T47D (cell line): ENCODE results near the gene MBOAT7.

Experiments used
- DNase-seq, 2 experiments: peaks; one replicate each; pipeline versions ENCODE4 v3.0.0 to v3.0.0-alpha.2; 2011 to 2012; ENCODE audit warnings: low read depth in 1 of 2, low spot score in 1 of 2
- JUND ChIP-seq: IDR thresholded peaks from 2 replicates; pipeline ENCODE4 v1.6.1; 2012; ENCODE audit warnings: low read depth
- in situ Hi-C: cut with HindIII; loops from 2 replicates; pipeline ENCODE4 v1.10.0; 2016; ENCODE audit warnings: low sequenced_read_pairs, low pct_unique_long_range_greater_than_20kb

The MBOAT7 gene

GRCh38 chr19:54159352-54160181 lies 29.8 kb downstream of the MBOAT7 start, which contains the start of gene LENG1:
TSS of gene LENG1 (minus strand) at chr19:54159721. CDS start at chr19:54159695, 26 bp downstream.
- TF ChIP-seq JUND, result no peak
- peak; percentile 94 to 100 for DNase-seq
- in situ Hi-C loops, result no loop called here

GRCh38 chr19:54158812-54159351 lies 30.5 kb downstream of the MBOAT7 start:
- no peak for TF ChIP-seq JUND
- in situ Hi-C loops, result no loop called here
- DNase-seq, result no peak

GRCh38 chr19:54156953-54157352 lies 32.4 kb downstream of the MBOAT7 start:
- in situ Hi-C loops, result no loop called here
- no peak for TF ChIP-seq JUND
- peak in 1 of 2 experiments; percentile 77 for DNase-seq

- in situ Hi-C loops, result no loop called here
- TF ChIP-seq JUND, result no peak
- DNase-seq, result no peak
Observed at GRCh38 chr19:54156490-54156889, 32.9 kb downstream of the MBOAT7 start.

GRCh38 chr19:54155694-54156093 lies 33.7 kb downstream of the MBOAT7 start:
- no peak for DNase-seq
- TF ChIP-seq JUND, result no peak
- in situ Hi-C loops, result no loop called here

GRCh38 chr19:54154603-54155345 lies 34.6 kb downstream of the MBOAT7 start:
- TF ChIP-seq JUND, result no peak
- no peak for DNase-seq
- in situ Hi-C loops, result no loop called here

- no peak for DNase-seq
- in situ Hi-C loops, result no loop called here
- TF ChIP-seq JUND, result no peak
Observed at GRCh38 chr19:54153731-54154326, 35.6 kb downstream of the MBOAT7 start.

GRCh38 chr19:54152878-54153524 lies 36.4 kb downstream of the MBOAT7 start:
- in situ Hi-C loops, result no loop called here
- no peak for DNase-seq
- no peak for TF ChIP-seq JUND

- in situ Hi-C loops, result no loop called here
- no peak for TF ChIP-seq JUND
- no peak for DNase-seq
Observed at GRCh38 chr19:54152267-54152666, 37.1 kb downstream of the MBOAT7 start.

- DNase-seq, result no peak
- in situ Hi-C loops, result no loop called here
- no peak for TF ChIP-seq JUND
Observed at GRCh38 chr19:54151362-54152035, 37.9 kb downstream of the MBOAT7 start.

GRCh38 chr19:54149021-54149812 lies 40.2 kb downstream of the MBOAT7 start:
- TF ChIP-seq JUND, result no peak
- no peak for DNase-seq
- in situ Hi-C loops, result no loop called here
